8988T (cell line): ENCODE data around the gene DISP3.

Experiments
- DNase-seq: peaks from one replicate; pipeline ENCODE4 v3.0.0; 2011

The DISP3 gene

GRCh38 chr1:11516961-11517635 lies 38.1 kb downstream of the DISP3 start:
- DNase-seq: no peak

GRCh38 chr1:11518016-11518701 lies 39.2 kb downstream of the DISP3 start:
- DNase-seq: no peak

GRCh38 chr1:11518791-11519628 lies 40.1 kb downstream of the DISP3 start:
- no peak for DNase-seq

- DNase-seq: no peak
Measured at GRCh38 chr1:11519629-11520031, 40.7 kb downstream of the DISP3 start.

GRCh38 chr1:11520531-11521233 lies 41.7 kb downstream of the DISP3 start:
- DNase-seq: no peak

- DNase-seq: no peak
Measured at GRCh38 chr1:11521582-11522399, 42.8 kb downstream of the DISP3 start.

GRCh38 chr1:11522400-11523235 lies 43.7 kb downstream of the DISP3 start:
- DNase-seq: no peak

- DNase-seq: no peak
Measured at GRCh38 chr1:11523261-11523660, 44.3 kb downstream of the DISP3 start.

GRCh38 chr1:11523746-11524464 lies 45.0 kb downstream of the DISP3 start:
- no peak for DNase-seq

- DNase-seq: no peak
Measured at GRCh38 chr1:11524465-11525150, 45.7 kb downstream of the DISP3 start.

- no peak for DNase-seq
Measured at GRCh38 chr1:11525151-11525505, 46.2 kb downstream of the DISP3 start.

GRCh38 chr1:11525516-11525915 lies 46.6 kb downstream of the DISP3 start:
- no peak for DNase-seq

- DNase-seq: no peak
Measured at GRCh38 chr1:11526071-11526895, 47.3 kb downstream of the DISP3 start.

- no peak for DNase-seq
Measured at GRCh38 chr1:11527541-11528452, 48.8 kb downstream of the DISP3 start.

- DNase-seq: no peak
Measured at GRCh38 chr1:11528611-11529261, 49.8 kb downstream of the DISP3 start.

- DNase-seq: no peak
Measured at GRCh38 chr1:11529330-11529729, 50.4 kb downstream of the DISP3 start.
